BLaER1 treated with 17β-estradiol and CSF1 and Interleukin-3, amounts not matched to agents 10 nM and 100 nM (cell line): ENCODE measurements around the gene PDZRN3.
A peak's percentile ranks its signal among the peaks of the same experiment; 100 is the strongest.

Experiments used
- H3K27ac ChIP-seq, 11 experiments: shearing (Covaris generic); formaldehyde crosslinking; 2 replicates each; pipeline ENCODE4 v1.8.1; 2022
- H3K27me3 ChIP-seq, 11 experiments: shearing (Covaris generic); formaldehyde crosslinking; 2 replicates each; pipeline ENCODE4 v1.8.1; 2022
- H3K36me3 ChIP-seq, 11 experiments: shearing (Covaris generic); formaldehyde crosslinking; 2 replicates each; pipeline ENCODE4 v1.8.1; 2022
- H3K4me1 ChIP-seq, 10 experiments: shearing (Covaris generic); formaldehyde crosslinking; 2 replicates each; pipeline ENCODE4 v1.8.1; 2022
- H3K4me2 ChIP-seq, 11 experiments: shearing (Covaris generic); formaldehyde crosslinking; 2 replicates each; pipeline ENCODE4 v1.8.1; 2022
- H3K4me3 ChIP-seq, 10 experiments: shearing (Covaris generic); formaldehyde crosslinking; 2 replicates each; pipeline ENCODE4 v1.8.1; 2022
- H3K9ac ChIP-seq, 11 experiments: shearing (Covaris generic); formaldehyde crosslinking; 2 replicates each; pipeline ENCODE4 v1.8.1; 2022
- H3K9me3 ChIP-seq, 11 experiments: shearing (Covaris generic); formaldehyde crosslinking; replicated peaks in 1 of 11; 2 replicates each; pipeline ENCODE4 v1.8.1; 2022
- H4K20me1 ChIP-seq, 11 experiments: shearing (Covaris generic); formaldehyde crosslinking; 2 replicates each; pipeline ENCODE4 v1.8.1; 2022
- Cebpa-rat ChIP-seq, 11 experiments: shearing (Covaris generic); IDR thresholded peaks; 2 replicates each; pipeline ENCODE4 v1.8.1; 2022

PDZRN3 gene

DNA sequence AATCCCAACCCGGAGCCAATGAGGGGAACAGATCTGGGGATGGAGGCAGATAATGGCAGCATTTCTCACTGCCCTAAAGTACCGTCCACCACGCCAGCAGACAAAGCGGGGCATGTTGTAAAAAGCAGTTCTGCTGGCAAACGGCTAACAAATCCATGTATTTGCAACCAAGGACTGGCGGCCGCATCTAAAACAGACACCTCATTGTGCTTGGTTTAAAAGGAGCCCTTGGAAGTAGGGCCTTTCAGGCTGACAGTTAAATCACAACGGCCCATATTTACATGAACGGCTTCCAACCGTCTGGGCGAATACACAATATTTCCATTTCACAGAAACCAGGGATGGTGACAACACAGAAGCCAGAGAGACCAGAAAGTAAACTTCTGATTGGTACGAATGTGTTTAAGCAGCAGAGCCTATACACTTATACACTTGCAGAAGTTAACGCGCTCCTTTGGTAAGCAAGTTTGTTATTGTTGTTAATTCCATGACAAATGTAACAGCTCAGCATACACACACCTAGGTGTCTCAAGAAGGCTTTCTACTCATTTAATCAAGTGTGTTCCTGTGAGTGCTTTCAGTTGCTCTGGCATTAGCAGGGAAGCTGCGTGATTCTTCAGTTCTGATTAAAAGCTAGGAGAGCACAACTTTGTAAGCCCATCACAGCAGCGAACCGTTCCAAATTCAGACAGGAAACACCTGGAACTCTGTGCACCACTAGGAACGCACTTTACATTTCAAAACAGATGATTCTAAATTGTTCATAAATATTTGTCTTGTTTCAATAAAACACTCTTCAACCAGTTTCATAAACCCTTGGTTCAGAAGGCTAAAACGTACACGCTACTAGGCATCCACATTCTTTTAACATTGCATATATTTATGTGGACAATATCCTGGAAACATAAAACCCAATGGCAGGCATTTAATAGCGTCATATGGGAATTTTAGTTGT lies 112.9 kb downstream of the PDZRN3 start:
- TF ChIP-seq Cebpa-rat (IDR thresholded peaks at IDR 0.05) = no peak
- Histone ChIP-seq H3K9ac (peak overlapping the region in 3 of 11 experiments; percentile 3 to 7 (median 6); a peak in 2 of 22 replicates), H4K20me1 (no peaks in the 10 kb centered on the region), H3K4me2 (peak overlapping the region in 10 of 11 experiments; percentile 20 to 72 (median 58); a peak in 20 of 22 replicates), H3K9me3 (peaks cover 0 to 6% (median 0%) of the 10 kb centered on the region in 11 experiments; a peak in 1 of 22 replicates), H3K4me1 (peaks cover 16 to 48% (median 41%) of the 10 kb centered on the region in 10 experiments), H3K4me3 (no peak overlapping the region), H3K27me3 (no peaks in the 10 kb centered on the region), H3K36me3 (no peaks in the 10 kb centered on the region), H3K27ac (peak overlapping the region in 7 of 11 experiments; percentile 1 to 63 (median 43); a peak in 10 of 22 replicates)

DNA sequence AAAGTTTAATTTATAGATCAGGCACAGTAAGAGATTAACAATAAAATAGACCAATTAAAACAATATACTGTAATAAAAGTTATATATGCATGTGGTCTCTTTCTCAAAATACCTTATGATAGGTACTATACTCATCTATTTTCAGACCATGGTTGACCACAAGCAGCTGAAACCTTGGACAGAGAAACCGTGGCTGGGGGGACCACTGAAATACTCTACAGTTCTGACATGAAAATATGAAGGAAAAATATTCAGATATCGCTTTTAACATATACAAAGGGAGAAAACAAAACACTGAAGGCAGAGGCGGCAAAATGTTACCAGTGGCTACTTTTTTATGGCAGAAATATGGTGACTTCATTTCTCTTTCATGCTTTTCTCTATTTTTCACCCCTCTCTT lies 114.0 kb downstream of the PDZRN3 start:
- H3K4me3 ChIP-seq = no peak overlapping the region
- H3K4me2 ChIP-seq = peak overlapping the region in 9 of 11 experiments; percentile 38 to 72 (median 59); a peak in 17 of 22 replicates
- no peaks in the 10 kb centered on the region for H4K20me1 ChIP-seq
- H3K27me3 ChIP-seq = no peaks in the 10 kb centered on the region
- H3K36me3 ChIP-seq = no peaks in the 10 kb centered on the region
- TF ChIP-seq Cebpa-rat (IDR thresholded peaks at IDR 0.05) = no peak
- no peak overlapping the region for H3K9ac ChIP-seq
- peak overlapping the region in 4 of 11 experiments; percentile 34 to 63 (median 48); a peak in 7 of 22 replicates for H3K27ac ChIP-seq
- peaks cover 16 to 48% (median 41%) of the 10 kb centered on the region in 10 experiments for H3K4me1 ChIP-seq
- peaks cover 0 to 6% (median 0%) of the 10 kb centered on the region in 11 experiments; a peak in 1 of 22 replicates for H3K9me3 ChIP-seq

DNA sequence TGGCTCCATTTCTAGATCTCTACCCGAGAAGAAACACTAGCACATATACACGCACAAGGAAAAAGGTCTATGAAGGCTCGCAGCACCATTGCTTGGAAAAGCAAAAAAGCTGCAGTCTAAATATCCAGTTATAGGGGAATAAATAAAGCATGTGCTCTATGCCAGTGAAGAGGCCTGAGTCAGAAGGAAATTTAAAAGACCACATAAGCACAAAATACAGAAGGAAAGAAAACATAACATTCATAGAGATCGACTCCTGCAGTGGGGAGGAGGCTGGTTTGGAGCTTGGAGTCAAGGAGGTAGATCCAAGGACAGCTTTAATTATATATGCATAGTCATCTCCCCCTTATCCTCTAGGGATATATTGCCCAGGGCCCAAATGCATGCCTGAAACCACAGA lies 114.4 kb downstream of the PDZRN3 start:
- peak overlapping the region; percentile 1 to 72 (median 58); a peak in 18 of 22 replicates for H3K4me2 ChIP-seq
- H3K9me3 ChIP-seq = peaks cover 0 to 6% (median 0%) of the 10 kb centered on the region in 11 experiments; a peak in 1 of 22 replicates
- H3K4me1 ChIP-seq = peaks cover 16 to 48% (median 41%) of the 10 kb centered on the region in 10 experiments
- no peak overlapping the region for H3K27ac ChIP-seq
- no peaks in the 10 kb centered on the region for H4K20me1 ChIP-seq
- no peak for TF ChIP-seq Cebpa-rat (IDR thresholded peaks at IDR 0.05)
- H3K4me3 ChIP-seq = no peak overlapping the region
- H3K36me3 ChIP-seq = no peaks in the 10 kb centered on the region
- no peak overlapping the region for H3K9ac ChIP-seq
- H3K27me3 ChIP-seq = no peaks in the 10 kb centered on the region

DNA sequence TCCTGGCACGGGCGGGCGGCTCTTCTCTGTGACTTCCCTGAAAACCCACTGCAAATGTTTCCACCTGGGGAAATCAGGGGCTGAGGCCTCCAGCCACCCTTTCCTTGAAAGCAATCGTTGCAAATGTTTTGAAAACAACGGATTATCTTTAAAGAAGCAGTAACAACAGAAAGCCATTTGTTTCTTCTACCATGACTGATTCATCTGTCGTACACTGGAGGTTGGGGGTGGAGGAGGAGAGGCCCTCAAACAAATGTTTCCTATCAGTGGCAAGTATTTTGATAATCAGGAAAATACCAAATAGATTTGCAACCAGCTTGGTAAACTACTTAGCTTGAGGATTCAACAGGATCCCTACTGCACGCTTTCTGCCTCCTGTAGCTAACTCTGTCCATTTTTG lies 114.9 kb downstream of the PDZRN3 start:
- Histone ChIP-seq H3K4me2 (peak overlapping the region; percentile 30 to 72 (median 58); a peak in 21 of 22 replicates), H3K4me1 (peaks cover 16 to 48% (median 41%) of the 10 kb centered on the region in 10 experiments), H4K20me1 (no peaks in the 10 kb centered on the region), H3K36me3 (no peaks in the 10 kb centered on the region), H3K4me3 (no peak overlapping the region), H3K27ac (no peak overlapping the region; a peak in 1 of 22 replicates), H3K9ac (no peak overlapping the region), H3K27me3 (no peaks in the 10 kb centered on the region), H3K9me3 (peaks cover 0 to 6% (median 0%) of the 10 kb centered on the region in 11 experiments; a peak in 1 of 22 replicates)
- no peak for TF ChIP-seq Cebpa-rat (IDR thresholded peaks at IDR 0.05)

DNA sequence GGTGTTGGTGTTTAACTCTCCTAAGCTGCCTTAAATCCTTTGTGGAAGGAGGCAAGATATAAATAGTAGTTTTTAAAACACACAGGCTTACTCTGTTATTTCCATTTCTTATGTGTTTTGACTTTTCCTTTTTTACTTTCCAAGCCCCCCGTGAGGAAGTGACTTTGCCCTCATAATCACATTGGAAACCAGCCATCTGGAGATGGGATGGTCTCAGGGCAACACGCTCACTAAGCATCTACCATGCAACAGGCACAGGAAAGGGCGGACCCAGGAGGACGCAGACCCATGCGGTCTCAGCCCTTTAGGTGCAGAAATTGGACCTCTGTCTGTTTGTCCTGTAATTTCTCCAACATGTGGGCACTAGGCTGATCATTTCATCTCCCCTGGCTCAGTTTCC lies 115.7 kb downstream of the PDZRN3 start:
- no peak overlapping the region for H3K9ac ChIP-seq
- H3K27me3 ChIP-seq = no peaks in the 10 kb centered on the region
- H3K27ac ChIP-seq = no peak overlapping the region
- no peak for TF ChIP-seq Cebpa-rat (IDR thresholded peaks at IDR 0.05)
- H3K4me3 ChIP-seq = no peak overlapping the region
- no peaks in the 10 kb centered on the region for H4K20me1 ChIP-seq
- no peaks in the 10 kb centered on the region for H3K36me3 ChIP-seq
- no peaks in the 10 kb centered on the region for H3K9me3 ChIP-seq
- H3K4me2 ChIP-seq = peak overlapping the region; percentile 30 to 72 (median 58)
- peaks cover 16 to 48% (median 41%) of the 10 kb centered on the region in 10 experiments for H3K4me1 ChIP-seq

DNA sequence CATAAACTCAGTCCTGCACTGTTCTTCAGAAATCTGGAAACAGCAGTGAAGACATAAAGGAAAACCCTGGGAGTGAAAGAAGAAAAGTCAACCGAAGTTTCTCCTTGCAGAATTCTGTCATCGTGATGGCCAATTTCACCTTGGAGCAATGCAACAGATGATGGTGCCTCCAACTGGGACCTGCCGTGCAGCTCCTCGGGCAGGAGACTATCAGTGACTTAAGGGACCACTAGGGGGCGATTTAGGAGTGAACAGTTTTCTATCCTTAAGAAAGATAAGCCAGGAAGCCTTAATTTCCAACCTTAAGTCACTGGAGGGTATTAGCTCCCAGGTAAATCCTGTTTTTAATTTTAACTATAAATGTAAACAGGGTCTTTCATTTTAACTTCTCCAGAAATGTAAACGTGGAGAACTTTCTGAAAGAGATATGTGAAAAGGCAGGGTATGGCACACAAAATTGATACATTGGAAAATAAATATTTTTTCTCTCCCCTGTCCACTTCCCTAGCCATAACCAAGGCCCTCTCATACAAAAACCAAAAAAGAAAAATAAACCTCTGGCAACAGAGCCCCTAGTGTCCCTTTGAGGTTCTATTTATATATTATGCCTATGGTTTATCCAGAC lies 116.3 kb downstream of the PDZRN3 start:
- no peak for TF ChIP-seq Cebpa-rat (IDR thresholded peaks at IDR 0.05)
- Histone ChIP-seq H3K27ac (no peak overlapping the region), H3K9me3 (no peaks in the 10 kb centered on the region), H3K36me3 (no peaks in the 10 kb centered on the region), H3K4me1 (peaks cover 16 to 48% (median 41%) of the 10 kb centered on the region in 10 experiments), H4K20me1 (no peaks in the 10 kb centered on the region), H3K9ac (no peak overlapping the region), H3K27me3 (no peaks in the 10 kb centered on the region), H3K4me2 (peak overlapping the region in 5 of 11 experiments; percentile 57 to 72 (median 66); a peak in 8 of 22 replicates), H3K4me3 (no peak overlapping the region)

DNA sequence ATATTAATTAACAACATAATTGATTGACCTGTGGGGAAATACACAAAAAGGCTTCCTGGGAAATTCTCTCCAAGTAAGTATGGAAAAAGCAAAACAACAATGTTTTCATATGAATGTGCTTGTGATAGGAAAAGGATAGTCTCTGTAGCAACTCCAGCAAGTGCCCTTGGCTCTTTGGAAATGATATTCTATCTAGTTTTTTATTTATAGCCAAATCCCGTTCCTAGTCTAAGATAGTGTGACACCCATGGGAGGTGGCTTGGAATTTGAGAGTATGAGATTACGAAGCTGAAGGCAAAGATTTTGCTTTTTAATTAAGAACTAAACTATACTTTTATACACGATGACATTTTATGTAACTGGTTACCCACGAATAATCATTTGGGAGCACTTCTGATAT lies 119.9 kb downstream of the PDZRN3 start:
- H3K36me3 ChIP-seq = no peaks in the 10 kb centered on the region
- no peak overlapping the region for H3K9ac ChIP-seq
- H4K20me1 ChIP-seq = no peaks in the 10 kb centered on the region
- no peaks in the 10 kb centered on the region for H3K27me3 ChIP-seq
- TF ChIP-seq Cebpa-rat (IDR thresholded peaks at IDR 0.05) = no peak
- no peak overlapping the region for H3K4me2 ChIP-seq
- no peaks in the 10 kb centered on the region for H3K9me3 ChIP-seq
- H3K4me3 ChIP-seq = no peak overlapping the region
- peaks cover 9 to 14% (median 13%) of the 10 kb centered on the region in 10 experiments for H3K4me1 ChIP-seq
- no peak overlapping the region for H3K27ac ChIP-seq

DNA sequence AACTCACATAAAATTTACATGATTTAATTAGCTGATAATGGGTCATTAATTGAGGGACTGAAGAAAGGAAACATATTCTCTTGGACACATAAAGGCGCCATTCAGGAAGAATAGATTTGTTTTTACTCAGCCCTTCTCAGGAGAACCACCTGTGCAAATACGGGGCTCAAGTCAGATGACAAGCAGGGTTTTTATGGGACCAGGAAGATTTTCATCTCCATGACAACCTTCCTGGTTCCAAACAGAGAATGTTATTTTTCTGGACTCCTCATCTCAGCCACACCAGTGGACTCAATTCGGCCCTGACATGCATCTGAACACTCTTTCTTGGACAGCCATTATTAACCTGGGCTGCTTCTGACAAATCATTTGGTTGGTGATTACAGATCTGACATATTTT lies 120.5 kb downstream of the PDZRN3 start:
- no peaks in the 10 kb centered on the region for H3K9me3 ChIP-seq
- no peaks in the 10 kb centered on the region for H3K27me3 ChIP-seq
- H4K20me1 ChIP-seq = no peaks in the 10 kb centered on the region
- no peak overlapping the region for H3K27ac ChIP-seq
- H3K36me3 ChIP-seq = no peaks in the 10 kb centered on the region
- H3K4me3 ChIP-seq = no peak overlapping the region
- TF ChIP-seq Cebpa-rat (IDR thresholded peaks at IDR 0.05) = no peak
- no peak overlapping the region for H3K9ac ChIP-seq
- peaks cover 3 to 8% (median 7%) of the 10 kb centered on the region in 10 experiments for H3K4me1 ChIP-seq
- no peak overlapping the region for H3K4me2 ChIP-seq

DNA sequence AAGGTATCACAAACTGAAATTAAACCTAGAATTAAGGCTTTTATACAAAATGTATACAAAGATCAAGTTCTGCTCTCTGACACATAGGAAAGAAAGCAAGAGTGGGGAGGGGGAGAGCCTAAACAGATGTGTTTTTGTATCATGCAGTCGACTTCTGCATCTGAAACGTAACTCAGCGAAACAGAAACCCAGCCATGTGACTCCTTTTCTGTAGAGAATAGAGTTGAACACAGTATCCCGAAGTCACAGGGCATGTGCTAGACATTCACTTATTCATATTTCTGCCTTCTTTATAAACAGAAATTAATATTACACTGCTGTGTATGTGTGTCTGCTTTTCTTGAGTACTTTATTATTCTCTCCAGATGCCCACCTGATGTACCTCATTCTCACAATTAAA lies 121.0 kb downstream of the PDZRN3 start:
- Histone ChIP-seq H3K27ac (no peak overlapping the region), H3K4me1 (peaks cover 0 to 4% (median 2%) of the 10 kb centered on the region in 10 experiments; a peak in 14 of 20 replicates), H3K4me2 (peak overlapping the region in 1 of 11 experiments; percentile 27; a peak in 1 of 22 replicates), H4K20me1 (no peaks in the 10 kb centered on the region), H3K4me3 (no peak overlapping the region), H3K9me3 (no peaks in the 10 kb centered on the region), H3K27me3 (no peaks in the 10 kb centered on the region), H3K36me3 (no peaks in the 10 kb centered on the region), H3K9ac (no peak overlapping the region)
- no peak for TF ChIP-seq Cebpa-rat (IDR thresholded peaks at IDR 0.05)
